ENCODE results near the gene C1orf174.

C1orf174 gene

DNA sequence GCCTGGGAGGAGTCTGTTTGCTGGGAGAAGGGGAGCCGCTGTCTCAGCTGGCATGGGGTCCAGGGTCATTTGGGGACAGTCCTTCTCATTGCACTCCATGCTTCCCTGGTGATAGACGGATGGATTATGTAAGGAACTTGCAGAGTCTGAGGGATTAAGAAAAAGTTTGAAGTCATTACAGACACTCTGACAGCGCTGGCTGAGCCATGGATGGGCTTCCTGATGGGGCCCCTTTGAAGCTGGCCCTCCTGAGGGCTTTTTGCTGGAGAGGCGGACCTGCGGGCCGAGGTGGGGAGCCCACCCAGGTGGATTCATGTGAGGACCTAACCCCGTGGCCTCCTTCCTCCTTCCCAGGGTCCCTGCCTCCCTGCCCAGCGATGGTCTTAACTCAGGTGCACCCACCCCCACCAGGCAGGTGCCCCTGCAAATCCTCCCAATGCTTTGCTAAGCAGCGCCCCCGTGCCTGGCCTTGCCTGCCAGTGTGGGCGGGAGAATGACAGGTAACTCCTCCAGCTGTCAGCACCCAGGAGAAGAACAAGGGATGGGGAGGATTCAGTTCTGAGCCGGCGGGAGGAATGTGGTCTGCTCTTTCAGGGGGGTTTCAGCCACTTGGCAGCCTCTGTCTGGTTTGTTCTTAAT, 24.2 kb upstream of the C1orf174 start:
- TF ChIP-seq, protein P1, sequence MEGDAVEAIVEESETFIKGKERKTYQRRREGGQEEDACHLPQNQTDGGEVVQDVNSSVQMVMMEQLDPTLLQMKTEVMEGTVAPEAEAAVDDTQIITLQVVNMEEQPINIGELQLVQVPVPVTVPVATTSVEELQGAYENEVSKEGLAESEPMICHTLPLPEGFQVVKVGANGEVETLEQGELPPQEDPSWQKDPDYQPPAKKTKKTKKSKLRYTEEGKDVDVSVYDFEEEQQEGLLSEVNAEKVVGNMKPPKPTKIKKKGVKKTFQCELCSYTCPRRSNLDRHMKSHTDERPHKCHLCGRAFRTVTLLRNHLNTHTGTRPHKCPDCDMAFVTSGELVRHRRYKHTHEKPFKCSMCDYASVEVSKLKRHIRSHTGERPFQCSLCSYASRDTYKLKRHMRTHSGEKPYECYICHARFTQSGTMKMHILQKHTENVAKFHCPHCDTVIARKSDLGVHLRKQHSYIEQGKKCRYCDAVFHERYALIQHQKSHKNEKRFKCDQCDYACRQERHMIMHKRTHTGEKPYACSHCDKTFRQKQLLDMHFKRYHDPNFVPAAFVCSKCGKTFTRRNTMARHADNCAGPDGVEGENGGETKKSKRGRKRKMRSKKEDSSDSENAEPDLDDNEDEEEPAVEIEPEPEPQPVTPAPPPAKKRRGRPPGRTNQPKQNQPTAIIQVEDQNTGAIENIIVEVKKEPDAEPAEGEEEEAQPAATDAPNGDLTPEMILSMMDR (IDR thresholded peaks at IDR 0.05), result no peak
- intact Hi-C loops (cut with DNase I; ENCODE audit: low total_unique reads), result no loop called here
- H3K27me3 ChIP-seq, result peaks cover 0 to 43% of the 10 kb centered on the region in 2 donors
- H3K27ac ChIP-seq, result no peak overlapping the region
- no peak overlapping the region for H3K4me3 ChIP-seq
- DNase-seq, result no peak
- no peaks in the 10 kb centered on the region for H3K4me1 ChIP-seq
- no peaks in the 10 kb centered on the region for H3K36me3 ChIP-seq
- no peaks in the 10 kb centered on the region for H3K9me3 ChIP-seq

DNA sequence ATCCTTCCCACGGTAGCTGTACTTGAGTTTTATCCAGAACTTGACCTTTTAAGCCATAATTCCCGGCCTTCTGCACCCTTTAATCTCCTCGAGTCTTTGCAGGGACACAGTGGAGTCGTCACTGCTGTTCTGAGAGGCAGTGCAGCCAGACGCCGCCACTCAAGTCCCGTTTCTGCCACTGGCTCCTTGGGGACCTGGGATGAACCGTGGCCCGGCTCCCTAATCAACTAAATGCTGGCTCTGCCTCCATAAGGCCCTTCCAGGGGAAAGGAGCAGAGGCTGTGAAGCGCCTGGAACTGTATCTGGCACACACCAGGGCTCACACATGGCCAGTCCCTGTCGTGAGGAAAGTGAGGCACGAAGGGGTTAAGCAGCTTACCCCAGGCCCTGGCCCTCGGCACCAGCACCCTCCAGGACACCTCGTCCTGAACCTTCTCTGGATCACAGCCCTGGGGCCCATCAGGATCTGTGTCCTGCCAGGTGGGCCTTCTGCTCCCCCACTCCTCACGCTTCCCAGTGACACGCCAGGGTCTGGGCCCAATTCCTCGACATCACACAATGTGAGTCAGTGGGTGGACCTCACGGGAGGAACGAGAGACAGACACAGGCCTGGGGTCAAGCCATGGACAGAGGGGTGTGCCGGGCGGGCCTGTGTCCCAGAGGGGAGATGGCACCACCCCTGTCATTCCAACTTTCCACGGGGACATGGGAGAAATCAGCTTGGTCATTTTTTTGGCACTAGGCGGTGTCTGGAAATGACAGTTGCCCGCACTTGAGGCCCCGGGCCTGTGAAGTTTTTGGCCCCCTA, 23.5 kb upstream of the C1orf174 start:
- H3K36me3 ChIP-seq, result no peaks in the 10 kb centered on the region
- H3K27me3 ChIP-seq, result peaks cover 0 to 51% of the 10 kb centered on the region in 2 donors
- no peak overlapping the region for H3K4me3 ChIP-seq
- H3K9me3 ChIP-seq, result no peaks in the 10 kb centered on the region
- no peak overlapping the region for H3K27ac ChIP-seq
- DNase-seq, result no peak
- H3K4me1 ChIP-seq, result no peaks in the 10 kb centered on the region
- TF ChIP-seq, protein P1 (IDR thresholded peaks at IDR 0.05), result no peak
- intact Hi-C loops (cut with DNase I; ENCODE audit: low total_unique reads), result no loop called here

DNA sequence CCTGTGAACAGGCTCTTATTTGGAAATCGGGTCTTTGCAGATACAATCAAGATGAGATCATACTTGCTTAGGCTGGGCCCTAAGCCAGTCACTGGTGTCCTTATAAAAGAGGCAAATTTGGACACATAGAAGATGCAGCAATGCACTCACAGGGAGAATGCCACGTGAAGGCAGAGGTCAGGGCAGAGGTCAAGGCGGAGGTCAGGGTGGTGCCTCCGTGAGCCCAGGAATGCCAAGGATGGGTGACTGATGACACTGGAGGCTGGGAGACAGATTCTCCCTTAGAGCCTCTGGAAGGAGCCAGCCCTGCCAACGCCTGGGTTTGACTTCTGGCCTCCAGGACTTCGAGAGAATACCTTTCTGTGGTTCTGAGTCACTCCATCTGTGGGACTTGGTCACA, 22.8 kb upstream of the C1orf174 start:
- peaks cover 0 to 54% of the 10 kb centered on the region in 2 donors for H3K27me3 ChIP-seq
- H3K36me3 ChIP-seq, result no peaks in the 10 kb centered on the region
- no peak overlapping the region for H3K4me3 ChIP-seq
- no peak for DNase-seq
- H3K4me1 ChIP-seq, result no peaks in the 10 kb centered on the region
- intact Hi-C loops (cut with DNase I; ENCODE audit: low total_unique reads), result no loop called here
- no peak overlapping the region for H3K27ac ChIP-seq
- no peaks in the 10 kb centered on the region for H3K9me3 ChIP-seq
- TF ChIP-seq, protein P1 (IDR thresholded peaks at IDR 0.05), result no peak

DNA sequence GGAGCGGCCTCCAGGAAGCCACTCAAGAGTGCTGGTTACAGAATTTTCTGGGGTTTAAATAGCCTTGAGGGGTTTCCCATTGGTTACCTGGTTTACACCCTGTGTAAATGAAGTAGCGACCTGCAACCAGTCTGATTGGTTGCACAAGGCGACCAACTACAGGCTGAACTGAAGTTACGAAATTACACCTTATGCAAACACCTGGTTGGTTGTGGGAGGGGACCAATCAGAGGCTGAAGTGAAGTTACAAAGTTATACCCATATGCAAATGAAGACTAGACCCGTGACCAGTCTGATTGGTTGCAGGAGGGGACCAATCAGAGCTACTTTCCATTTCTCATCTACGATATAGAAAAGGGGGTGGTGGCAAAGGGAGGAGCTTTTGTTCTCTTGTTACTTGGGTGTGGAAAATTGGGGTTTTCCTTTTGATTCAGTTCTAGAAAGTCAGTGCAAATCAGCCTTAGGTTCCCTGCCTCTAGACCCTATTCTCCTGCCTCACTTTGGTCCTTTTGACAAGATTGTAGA, 22.2 kb upstream of the C1orf174 start:
- H3K9me3 ChIP-seq, result no peaks in the 10 kb centered on the region
- no peaks in the 10 kb centered on the region for H3K4me1 ChIP-seq
- TF ChIP-seq, protein P1 (IDR thresholded peaks at IDR 0.05), result no peak
- intact Hi-C loops (cut with DNase I; ENCODE audit: low total_unique reads), result no loop called here
- no peak overlapping the region for H3K27ac ChIP-seq
- no peaks in the 10 kb centered on the region for H3K36me3 ChIP-seq
- no peak overlapping the region for H3K4me3 ChIP-seq
- peaks cover 0 to 59% of the 10 kb centered on the region in 2 donors for H3K27me3 ChIP-seq
- DNase-seq, result no peak

DNA sequence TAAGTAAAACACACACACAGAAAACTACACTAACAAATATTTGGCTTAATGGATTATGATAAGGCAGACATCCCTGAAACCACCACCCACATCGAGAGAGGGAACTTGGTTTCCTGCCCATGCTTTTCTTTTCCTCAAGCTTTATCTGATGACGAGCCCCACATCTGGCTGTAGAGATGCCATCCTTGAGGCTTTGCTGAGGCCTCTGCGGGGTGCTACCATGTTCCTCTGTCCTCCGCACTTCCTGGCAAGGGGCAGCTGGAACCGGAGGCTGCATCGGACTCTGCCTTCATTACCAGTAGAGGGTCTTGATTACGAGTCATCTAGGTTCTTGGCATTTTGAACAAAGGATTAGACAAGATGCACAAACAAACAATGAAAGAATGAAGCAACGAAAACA, 21.7 kb upstream of the C1orf174 start:
- TF ChIP-seq, protein P1 (IDR thresholded peaks at IDR 0.05), result no peak
- no peak for DNase-seq
- no peaks in the 10 kb centered on the region for H3K36me3 ChIP-seq
- no peak overlapping the region for H3K27ac ChIP-seq
- no peak overlapping the region for H3K4me3 ChIP-seq
- H3K27me3 ChIP-seq, result peaks cover 0 to 61% of the 10 kb centered on the region in 2 donors
- intact Hi-C loops (cut with DNase I; ENCODE audit: low total_unique reads), result no loop called here
- H3K9me3 ChIP-seq, result no peaks in the 10 kb centered on the region
- no peaks in the 10 kb centered on the region for H3K4me1 ChIP-seq

Measured in tibial artery (tissue), 4 donors.